ENCODE data around the gene LRP1B. TPM values are rescaled to one million over a fixed set of nuclear protein-coding genes. Genes with fewer than 3 reads are reported as not detected.

LRP1B gene
- total and polyA plus RNA-seq, 2 donors (not counting 1 experiment from before 2014, with no cell fraction given): not detected

- H3K4me2 ChIP-seq (replicated peaks; ENCODE audit: low read depth, low read length, poor library complexity, severe bottlenecking): no peak overlapping the region
- H3K27me3 Mint-ChIP-seq: no peaks in the 10 kb centered on the region
- no CpG with 5 or more reads among the region's 2 CpGs for WGBS (ENCODE audit: insufficient coverage)
- H4K20me1 ChIP-seq (ENCODE audit: control insufficient read depth, insufficient read depth, low read length, poor library complexity, severe bottlenecking): no peaks in the 10 kb centered on the region
- peaks cover 0 to 9% (median 0%) of the 10 kb centered on the region in 3 donors for H3K9me3 ChIP-seq (ENCODE audit: control extremely low read depth in 1 of 3, control insufficient read depth in 2 of 3, insufficient read depth in 1 of 3, low read length in 2 of 3)
- no peaks in the 10 kb centered on the region for H3K4me1 ChIP-seq (ENCODE audit: control insufficient read depth in 2 of 2, insufficient read depth in 2 of 2, low read length in 2 of 2)
- H3K27ac ChIP-seq (ENCODE audit: low read length in 2 of 2): no peak overlapping the region
- ChIA-PET POLR2A (no interaction called here), CTCF (no interaction called here)
- no peaks in the 10 kb centered on the region for H3K27me3 ChIP-seq (replicated peaks in 1 of 4; ENCODE audit: control extremely low read depth in 1 of 4, control insufficient read depth in 3 of 4, insufficient read depth in 4 of 4, low read length in 3 of 4)
- intact Hi-C loops (cut with micrococcal nuclease): no loop called here
- no peak overlapping the region for H3K9ac ChIP-seq (ENCODE audit: low read length)
- TF ChIP-seq CTCF (IDR thresholded peaks at IDR 0.05) (no peak), EZH2 (IDR thresholded peaks at IDR 0.05; ENCODE audit: borderline replicate concordance, insufficient read depth, low read depth, low read length, poor library complexity, severe bottlenecking) (no peak)
- no peak overlapping the region for H3K27ac Mint-ChIP-seq
- no peak overlapping the region for H2AFZ ChIP-seq (ENCODE audit: insufficient read depth, low read depth, low read length, poor library complexity, severe bottlenecking)
- ATAC-seq (ENCODE audit: low read depth): no peak
- DNase-seq: no peak
- no peak overlapping the region for H3K4me3 Mint-ChIP-seq
- no peaks in the 10 kb centered on the region for H3K36me3 ChIP-seq (replicated peaks in 1 of 2; ENCODE audit: control extremely low read depth in 1 of 2, control insufficient read depth in 1 of 2, extremely low read depth in 1 of 2, insufficient read depth in 2 of 2, low read length in 1 of 2)
- no peaks in the 10 kb centered on the region for H3K4me1 Mint-ChIP-seq
- H3K79me2 ChIP-seq (ENCODE audit: control insufficient read depth, insufficient read depth, low read length): no peaks in the 10 kb centered on the region
- no peaks in the 10 kb centered on the region for H3K9me3 Mint-ChIP-seq (ENCODE audit: insufficient read depth)
- H3K4me3 ChIP-seq (ENCODE audit: control extremely low read depth in 1 of 5, extremely low read depth in 1 of 5, insufficient read depth in 1 of 5, low read depth in 2 of 5, low read length in 4 of 5): no peak overlapping the region
Measured at GRCh38 chr2:140424471-140424870, 1706.3 kb downstream of the LRP1B start.

- H3K27ac ChIP-seq (ENCODE audit: low read length in 2 of 2): no peak overlapping the region
- H3K9ac ChIP-seq (ENCODE audit: low read length): no peak overlapping the region
- TF ChIP-seq CTCF (IDR thresholded peaks at IDR 0.05) (no peak), EZH2 (IDR thresholded peaks at IDR 0.05; ENCODE audit: borderline replicate concordance, insufficient read depth, low read depth, low read length, poor library complexity, severe bottlenecking) (no peak)
- H3K4me2 ChIP-seq (replicated peaks; ENCODE audit: low read depth, low read length, poor library complexity, severe bottlenecking): no peak overlapping the region
- intact Hi-C loops (cut with micrococcal nuclease): no loop called here
- no peaks in the 10 kb centered on the region for H3K79me2 ChIP-seq (ENCODE audit: control insufficient read depth, insufficient read depth, low read length)
- no peaks in the 10 kb centered on the region for H3K4me1 ChIP-seq (ENCODE audit: control insufficient read depth in 2 of 2, insufficient read depth in 2 of 2, low read length in 2 of 2)
- H3K36me3 ChIP-seq (replicated peaks in 1 of 2; ENCODE audit: control extremely low read depth in 1 of 2, control insufficient read depth in 1 of 2, extremely low read depth in 1 of 2, insufficient read depth in 2 of 2, low read length in 1 of 2): no peaks in the 10 kb centered on the region
- peaks cover 0 to 6% (median 0%) of the 10 kb centered on the region in 3 donors for H3K9me3 ChIP-seq (ENCODE audit: control extremely low read depth in 1 of 3, control insufficient read depth in 2 of 3, insufficient read depth in 1 of 3, low read length in 2 of 3)
- H3K27me3 Mint-ChIP-seq: no peaks in the 10 kb centered on the region
- H3K4me3 ChIP-seq (ENCODE audit: control extremely low read depth in 1 of 5, extremely low read depth in 1 of 5, insufficient read depth in 1 of 5, low read depth in 2 of 5, low read length in 4 of 5): no peak overlapping the region
- 100% methylated on average over 3 of the region's 7 CpGs for WGBS (ENCODE audit: insufficient coverage)
- H2AFZ ChIP-seq (ENCODE audit: insufficient read depth, low read depth, low read length, poor library complexity, severe bottlenecking): no peak overlapping the region
- POLR2A ChIA-PET: no interaction called here
- no peak overlapping the region for H3K27ac Mint-ChIP-seq
- H3K9me3 Mint-ChIP-seq (ENCODE audit: insufficient read depth): peaks cover 2% of the 10 kb centered on the region
- no peaks in the 10 kb centered on the region for H3K4me1 Mint-ChIP-seq
- DNase-seq: no peak
- CTCF ChIA-PET: no interaction called here
- H3K4me3 Mint-ChIP-seq: no peak overlapping the region
- no peak for ATAC-seq (ENCODE audit: low read depth)
- no peaks in the 10 kb centered on the region for H3K27me3 ChIP-seq (replicated peaks in 1 of 4; ENCODE audit: control extremely low read depth in 1 of 4, control insufficient read depth in 3 of 4, insufficient read depth in 4 of 4, low read length in 3 of 4)
- no peaks in the 10 kb centered on the region for H4K20me1 ChIP-seq (ENCODE audit: control insufficient read depth, insufficient read depth, low read length, poor library complexity, severe bottlenecking)
Measured at GRCh38 chr2:140422759-140423158, 1708.1 kb downstream of the LRP1B start.
